Erythroblast (primary cell): ENCODE measurements around the gene MARCHF2.

ENCODE experiments used
- GATA1 ChIP-seq: IDR thresholded peaks from 2 replicates; pipeline ENCODE4 v1.6.1; 2011; ENCODE audit warnings: low read depth, mild to moderate bottlenecking, control low read depth, low read length, moderate library complexity
- POLR2A ChIP-seq: IDR thresholded peaks from 2 replicates; pipeline ENCODE4 v1.6.1; 2011; ENCODE audit warnings: mild to moderate bottlenecking, low read length

DNA sequence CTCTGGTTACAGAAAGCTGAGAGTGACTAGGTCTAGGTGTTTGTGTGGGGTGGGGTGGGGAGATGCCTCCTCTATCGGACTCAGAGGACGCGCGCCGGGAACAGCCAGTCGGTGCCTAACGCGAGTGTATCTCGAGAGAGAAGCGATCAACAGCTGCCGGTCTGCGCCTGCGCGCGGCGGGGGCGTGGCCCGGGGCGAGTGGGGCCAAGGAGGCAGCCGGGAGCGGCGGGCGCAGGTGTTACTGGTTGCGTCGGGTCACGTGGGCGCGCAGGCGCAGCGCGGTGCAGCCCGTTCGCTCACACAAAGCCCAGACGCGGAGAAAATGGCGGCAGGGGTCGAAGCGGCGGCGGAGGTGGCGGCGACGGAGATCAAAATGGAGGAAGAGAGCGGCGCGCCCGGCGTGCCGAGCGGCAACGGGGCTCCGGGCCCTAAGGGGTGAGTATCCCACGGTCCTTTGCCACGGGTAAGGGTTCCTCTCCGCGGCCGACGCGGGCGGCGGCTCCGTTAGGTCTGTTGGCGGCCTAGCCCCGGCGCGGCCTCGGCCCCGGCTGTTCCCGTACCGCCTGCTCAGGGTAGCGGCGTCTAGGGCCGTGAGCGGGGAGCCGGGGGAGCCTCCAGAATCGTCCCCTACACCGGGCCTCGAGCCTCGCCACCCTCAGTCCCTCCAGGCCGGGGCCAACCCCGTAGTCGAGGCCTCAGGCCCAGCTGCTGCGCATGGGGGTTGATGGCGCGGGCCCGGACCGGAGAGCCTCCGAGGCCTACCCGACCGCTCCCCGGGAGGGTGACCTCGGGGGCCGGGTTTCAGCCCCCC, 31.8 kb downstream of the MARCHF2 start, which contains the start of gene HNRNPM:
- TF ChIP-seq POLR2A: peak; percentile 94
- no peak for TF ChIP-seq GATA1
